ENCODE measurements around the gene LRFN4. TPM values are rescaled to one million over a fixed set of nuclear protein-coding genes. Genes with fewer than 3 reads are reported as not detected.

The LRFN4 gene
- total RNA-seq, 1 experiment from 2014 or later = 56.7 TPM

- in situ Hi-C loops (cut with HindIII; ENCODE audit: low pct_unique_long_range_greater_than_20kb, low sequenced_read_pairs) = no loop called here
- Histone ChIP-seq H3K27ac (ENCODE audit: low read length) (no peak overlapping the region), H3K36me3 (ENCODE audit: control insufficient read depth, insufficient read depth, low read length) (no peaks in the 10 kb centered on the region), H3K4me3 (ENCODE audit: low read depth in 2 of 2, low read length in 2 of 2) (no peak overlapping the region), H3K27me3 (ENCODE audit: control insufficient read depth, insufficient read depth, low read length) (no peaks in the 10 kb centered on the region), H3K4me1 (ENCODE audit: control insufficient read depth, insufficient read depth, low read length) (peaks cover 8% of the 10 kb centered on the region), H3K9me3 (ENCODE audit: control insufficient read depth, insufficient read depth, low read depth, low read length) (no peaks in the 10 kb centered on the region)
- DNase-seq (ENCODE audit: low read depth, low spot score) (no peak), ATAC-seq (no peak)
- TF ChIP-seq CTCF (IDR thresholded peaks at IDR 0.05) = no peak
- no peak for TF ChIP-seq REST (IDR thresholded peaks at IDR 0.05; ENCODE audit: insufficient read depth in 1 of 2, low read depth in 2 of 2, low read length in 1 of 2)
- TF ChIP-seq POLR2AphosphoS5 (IDR thresholded peaks at IDR 0.05; ENCODE audit: low read depth, low read length) = no peak
- no peak for TF ChIP-seq SIN3A (IDR thresholded peaks at IDR 0.05; ENCODE audit: borderline replicate concordance, insufficient read depth, low read depth, low read length)
- no peak for TF ChIP-seq TCF7L2 (IDR thresholded peaks at IDR 0.05; ENCODE audit: low read depth, low read length)
- ChIA-PET CTCF (no interaction called here), POLR2A (no interaction called here)
- BruUV-seq (replicated peaks) = no TSS peak
- intact Hi-C loops (cut with micrococcal nuclease; ENCODE audit: unreplicated experiment) = no loop called here
These were observed 12.7 kb downstream of the LRFN4 start for GRCh38 chr11:66869567-66869870.

GRCh38 chr11:66870131-66870530 lies 13.3 kb downstream of the LRFN4 start:
- TF ChIP-seq REST (IDR thresholded peaks at IDR 0.05; ENCODE audit: insufficient read depth in 1 of 2, low read depth in 2 of 2, low read length in 1 of 2) (no peak), SIN3A (IDR thresholded peaks at IDR 0.05; ENCODE audit: borderline replicate concordance, insufficient read depth, low read depth, low read length) (no peak), CTCF (IDR thresholded peaks at IDR 0.05) (no peak), TCF7L2 (IDR thresholded peaks at IDR 0.05; ENCODE audit: low read depth, low read length) (no peak), POLR2AphosphoS5 (IDR thresholded peaks at IDR 0.05; ENCODE audit: low read depth, low read length) (no peak)
- ATAC-seq (no peak), DNase-seq (ENCODE audit: low read depth, low spot score) (no peak)
- BruUV-seq (replicated peaks) = no TSS peak
- Histone ChIP-seq H3K27ac (ENCODE audit: low read length) (no peak overlapping the region), H3K27me3 (ENCODE audit: control insufficient read depth, insufficient read depth, low read length) (no peaks in the 10 kb centered on the region), H3K4me1 (ENCODE audit: control insufficient read depth, insufficient read depth, low read length) (peaks cover 8% of the 10 kb centered on the region), H3K9me3 (ENCODE audit: control insufficient read depth, insufficient read depth, low read depth, low read length) (no peaks in the 10 kb centered on the region), H3K4me3 (ENCODE audit: low read depth in 2 of 2, low read length in 2 of 2) (no peak overlapping the region), H3K36me3 (ENCODE audit: control insufficient read depth, insufficient read depth, low read length) (no peaks in the 10 kb centered on the region)
- in situ Hi-C loops (cut with HindIII; ENCODE audit: low pct_unique_long_range_greater_than_20kb, low sequenced_read_pairs) = no loop called here
- ChIA-PET POLR2A (no interaction called here), CTCF (no interaction called here)
- intact Hi-C loops (cut with micrococcal nuclease; ENCODE audit: unreplicated experiment) = no loop called here
